Activated gamma-delta T cell treated with Interleukin-2 at 50 U/mL for 16 hours (primary cell): ENCODE results near the gene ARL17B.
"Not testable (repeated sequence)": the region's sequence is repeated elsewhere in the genome, so short reads cannot be mapped to it uniquely, and the experiment has no call there.

ENCODE experiments used
- DNase-seq: peaks from one replicate; pipeline ENCODE4 v3.0.0-alpha.2; 2020

The ARL17B gene

DNA sequence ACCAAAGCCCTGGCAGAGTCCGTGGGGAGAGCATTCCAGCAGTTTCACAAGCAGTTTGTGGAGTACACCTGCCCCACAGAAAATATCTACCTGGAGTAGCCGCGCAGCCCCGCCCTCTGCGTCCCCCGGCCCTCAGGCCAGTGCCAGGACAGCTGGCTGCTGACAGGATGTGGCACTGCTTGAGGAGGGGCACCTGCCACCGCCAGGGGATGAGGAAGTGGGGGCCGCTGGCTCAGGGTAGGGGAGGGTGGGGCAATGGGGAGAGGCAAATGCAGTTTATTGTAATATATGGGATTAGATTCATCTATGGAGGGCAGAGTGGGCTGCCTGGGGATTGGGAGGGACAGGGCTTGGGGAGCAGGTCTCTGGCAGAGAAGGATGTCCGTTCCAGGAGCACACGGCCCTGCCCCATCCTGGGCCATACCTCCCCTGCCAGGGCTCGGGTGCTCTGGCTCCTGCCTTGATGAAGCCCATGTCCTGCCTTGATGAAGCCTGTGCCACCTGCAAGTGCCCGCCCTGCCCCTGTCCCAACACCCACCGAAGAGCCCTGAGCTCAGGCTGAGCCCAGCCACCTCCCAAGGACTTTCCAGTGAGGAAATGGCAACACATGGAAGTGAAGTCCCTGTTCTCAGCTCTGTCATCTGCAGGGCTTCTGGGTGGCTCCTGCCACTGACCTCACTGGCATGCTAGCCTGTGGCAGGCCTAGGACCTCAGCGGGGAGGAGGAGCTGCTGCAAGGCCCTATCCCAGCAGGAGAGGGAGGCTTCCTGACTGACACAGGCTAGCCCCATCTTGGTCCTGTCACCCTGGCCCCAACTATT, 116.4 kb downstream of the ARL17B start:
- DNase-seq, result not testable (repeated sequence)

DNA sequence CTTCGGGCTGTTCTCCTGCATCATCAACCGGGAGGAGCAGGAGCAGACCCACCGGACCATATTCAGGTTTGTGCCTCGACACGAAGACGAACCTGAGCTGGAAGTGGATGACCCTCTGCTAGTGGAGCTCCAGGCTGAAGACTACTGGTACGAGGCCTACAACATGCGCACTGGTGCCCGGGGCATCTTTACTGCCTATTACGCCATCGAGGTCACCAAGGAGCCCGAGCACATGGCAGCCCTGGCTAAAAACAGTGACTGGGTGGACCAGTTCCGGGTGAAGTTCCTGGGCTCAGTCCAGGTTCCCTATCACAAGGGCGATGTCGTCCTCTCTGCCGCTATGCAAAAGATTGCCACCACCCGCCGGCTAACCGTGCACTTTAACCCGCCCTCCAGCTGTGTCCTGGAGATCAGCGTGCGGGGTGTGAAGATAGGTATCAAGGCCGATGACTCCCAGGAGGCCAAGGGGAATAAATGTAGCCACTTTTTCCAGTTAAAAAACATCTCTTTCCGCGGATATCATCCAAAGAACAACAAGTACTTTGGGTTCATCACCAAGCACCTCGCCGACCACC, 117.1 kb downstream of the ARL17B start:
- DNase-seq, result not testable (repeated sequence)

DNA sequence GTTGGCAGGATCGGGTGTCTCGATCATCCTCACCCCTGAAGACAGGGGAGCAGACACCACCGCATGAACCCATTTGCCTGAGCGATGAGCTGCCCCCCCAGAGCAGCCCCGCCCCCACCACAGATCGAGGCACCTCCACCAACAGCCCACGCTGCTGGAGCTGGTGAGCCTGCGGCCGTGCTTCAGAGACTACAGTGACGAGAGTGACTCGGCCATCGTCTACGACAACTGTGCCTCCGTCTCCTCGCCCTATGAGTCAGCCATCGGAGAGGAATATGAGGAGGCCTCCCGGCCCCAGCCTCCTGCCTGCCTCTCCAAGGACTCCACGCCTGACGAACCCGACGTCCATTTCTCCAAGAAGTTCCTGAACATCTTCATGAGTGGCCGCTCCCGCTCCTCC, 117.6 kb downstream of the ARL17B start:
- DNase-seq, result not testable (repeated sequence)

DNA sequence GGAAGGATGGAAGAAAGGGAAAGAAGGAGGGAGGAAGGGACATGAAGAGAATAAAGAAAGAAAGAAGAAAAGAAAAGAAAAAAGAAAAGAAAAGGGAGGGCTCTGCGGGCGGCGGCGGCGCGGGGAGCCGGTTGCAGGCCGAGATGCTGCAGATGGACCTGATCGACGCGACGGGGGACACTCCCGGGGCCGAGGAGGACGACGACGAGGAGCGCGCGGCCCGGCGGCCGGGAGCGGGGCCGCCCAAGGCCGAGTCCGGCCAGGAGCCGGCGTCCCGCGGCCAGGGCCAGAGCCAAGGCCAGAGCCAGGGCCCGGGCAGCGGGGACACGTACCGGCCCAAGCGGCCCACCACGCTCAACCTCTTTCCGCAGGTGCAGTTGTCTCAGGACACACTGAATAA, 118.1 kb downstream of the ARL17B start:
- not testable (repeated sequence) for DNase-seq

DNA sequence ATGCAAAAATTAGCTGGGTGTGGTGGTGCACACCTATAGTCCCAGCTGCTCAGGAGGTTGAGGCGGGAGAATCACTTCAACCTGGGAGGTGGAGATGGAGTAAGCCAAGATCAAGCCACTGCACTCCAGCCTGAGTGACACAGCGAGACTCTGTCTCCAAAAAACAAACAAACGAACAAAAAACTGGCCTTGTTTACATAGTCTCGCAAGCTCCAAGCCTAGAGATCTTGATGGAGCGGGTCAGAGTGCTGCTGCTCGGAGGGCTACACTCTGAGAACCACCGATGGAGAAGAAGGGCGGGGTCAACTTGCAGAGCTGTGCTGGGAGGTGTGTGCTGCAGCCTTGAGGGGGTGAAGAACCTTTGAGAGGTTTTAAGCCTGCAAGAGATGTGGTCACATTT, 130.2 kb downstream of the ARL17B start:
- DNase-seq, result not testable (repeated sequence)

DNA sequence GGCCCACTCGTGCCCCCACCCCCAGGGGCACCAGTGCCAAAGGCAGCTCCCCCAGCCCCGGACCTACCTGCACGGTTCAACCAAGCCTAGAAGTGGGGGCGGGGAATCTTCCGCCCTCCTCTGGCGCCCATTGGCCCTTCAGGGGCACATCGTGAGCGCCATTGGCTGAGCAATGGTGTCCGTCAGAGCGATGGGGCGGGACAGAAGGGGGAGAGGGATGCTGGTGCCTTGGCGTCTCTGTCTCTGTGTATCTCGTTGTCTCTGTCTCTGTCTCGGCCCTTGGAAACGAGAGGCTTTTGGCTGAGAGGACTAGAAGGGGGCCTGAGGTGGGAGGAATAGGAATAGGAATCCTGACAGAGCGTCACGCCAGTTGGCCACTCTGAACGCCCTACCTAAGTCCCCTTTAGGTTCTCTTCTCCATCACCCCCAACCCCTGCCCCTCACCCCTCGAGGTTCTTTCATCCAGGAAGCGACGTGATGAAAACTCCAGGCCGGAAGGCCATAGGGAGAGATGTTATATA, 136.2 kb downstream of the ARL17B start:
- peak; percentile 89 for DNase-seq

DNA sequence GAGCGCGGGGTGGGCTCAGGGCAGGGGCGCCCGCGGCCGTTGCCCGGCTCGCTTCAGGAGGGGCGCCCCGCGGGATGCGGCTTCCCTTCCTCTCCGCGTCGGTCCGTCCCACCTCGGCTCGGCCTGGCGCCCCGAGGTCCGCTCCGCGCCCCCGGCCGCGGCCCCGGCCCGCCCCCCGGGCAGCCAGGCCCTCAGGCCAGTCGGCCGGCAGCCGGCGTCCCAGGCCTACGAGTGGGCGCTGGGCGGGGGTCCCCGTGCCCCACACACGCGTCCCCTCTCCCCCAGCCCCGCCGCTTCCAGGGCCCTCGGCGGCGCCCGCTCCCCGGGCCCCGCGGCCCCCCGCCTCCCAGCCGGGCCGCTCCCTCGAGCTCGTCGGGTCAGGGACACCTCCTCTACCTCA, 136.7 kb downstream of the ARL17B start:
- DNase-seq, result not testable (repeated sequence)
